LNCAP (cell line): ENCODE results near the gene MLXIP.

ENCODE experiments used
- CTCF ChIP-seq: fragments of 450-650 bp; IDR thresholded peaks from 2 replicates; pipeline ENCODE4 v1.5.1; 2017; ENCODE audit warnings: mild to moderate bottlenecking

MLXIP gene

GRCh38 chr12:122035292-122035691 is 43.3 kb upstream of the MLXIP start:
- TF ChIP-seq CTCF, result no peak

DNA sequence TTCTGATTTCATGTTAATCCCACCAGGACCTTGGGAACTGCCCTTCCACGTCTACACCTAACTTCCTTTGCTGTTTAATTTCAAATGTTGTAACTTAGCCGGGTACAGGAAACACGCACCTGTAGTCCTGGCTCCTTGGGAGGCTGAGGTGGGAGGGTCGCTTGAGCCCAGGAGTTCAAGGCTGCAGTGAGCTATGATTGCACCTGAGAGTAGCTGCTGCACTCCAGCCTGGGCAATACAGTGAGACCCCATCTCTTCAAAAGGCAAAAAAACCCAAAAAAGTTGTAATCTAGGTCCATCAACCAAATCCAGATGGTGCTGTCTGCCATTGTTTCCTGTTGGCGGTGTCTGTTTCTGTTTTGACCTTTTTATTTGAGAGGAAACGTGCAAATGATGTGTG is 42.4 kb upstream of the MLXIP start:
- TF ChIP-seq CTCF, result no peak

DNA sequence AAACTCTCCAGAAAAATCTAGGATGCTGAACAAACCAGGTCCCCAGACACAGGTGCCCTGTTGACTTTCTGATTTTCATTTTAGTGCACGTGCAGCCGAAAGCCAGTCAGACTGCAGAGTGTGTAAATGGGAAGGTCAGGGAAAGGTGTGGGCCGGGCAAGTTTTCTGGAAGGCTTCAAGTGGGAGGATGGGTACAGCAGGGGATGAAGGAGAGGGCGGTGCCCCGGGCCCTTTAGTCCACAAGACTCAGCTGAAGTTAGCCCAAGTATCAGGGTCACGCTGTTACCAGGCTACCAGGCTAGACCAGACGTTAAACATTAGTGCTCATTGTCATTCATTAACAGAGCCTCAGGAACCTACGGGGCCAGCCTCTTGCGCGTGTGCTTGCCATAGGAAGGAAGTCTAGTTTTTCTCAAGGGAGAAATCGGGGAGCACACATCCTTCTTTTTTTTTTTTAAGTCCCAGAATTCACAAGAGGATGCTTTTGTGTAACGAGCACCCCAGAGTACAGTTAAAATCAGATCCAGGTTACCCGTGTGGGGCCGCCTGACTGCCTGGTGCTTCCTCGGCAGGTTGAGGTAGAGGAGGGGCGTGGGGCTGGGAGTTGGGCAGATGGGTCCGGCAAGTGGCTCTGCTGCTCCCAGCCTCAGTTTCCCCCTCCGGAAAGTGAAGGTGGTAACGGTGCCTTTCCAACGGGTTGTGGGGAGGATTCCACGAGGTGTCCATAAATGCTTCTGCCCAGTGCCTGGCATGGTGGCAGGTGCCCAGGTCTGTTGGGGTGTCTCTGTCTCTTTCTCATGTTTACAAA is 37.8 kb upstream of the MLXIP start:
- no peak for TF ChIP-seq CTCF

DNA sequence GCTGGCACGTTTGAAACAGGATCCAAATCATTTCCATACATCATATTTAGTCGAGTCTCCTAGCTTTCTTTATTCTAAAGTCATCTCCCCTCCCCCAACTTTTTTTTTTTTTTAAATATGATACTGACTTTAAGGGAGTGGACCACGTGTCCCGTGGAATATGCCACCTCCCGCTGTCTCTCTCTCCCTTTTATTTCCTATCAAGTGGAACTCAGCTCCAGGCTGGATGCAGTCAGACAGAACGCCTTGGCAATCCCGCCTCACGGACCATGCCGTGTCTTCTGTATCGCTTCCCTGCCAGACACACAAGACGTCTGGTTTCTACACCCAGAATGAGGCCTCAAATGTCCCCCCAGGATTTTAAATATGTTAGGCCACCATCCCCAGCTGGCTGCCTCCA is 35.6 kb upstream of the MLXIP start:
- TF ChIP-seq CTCF, result no peak

DNA sequence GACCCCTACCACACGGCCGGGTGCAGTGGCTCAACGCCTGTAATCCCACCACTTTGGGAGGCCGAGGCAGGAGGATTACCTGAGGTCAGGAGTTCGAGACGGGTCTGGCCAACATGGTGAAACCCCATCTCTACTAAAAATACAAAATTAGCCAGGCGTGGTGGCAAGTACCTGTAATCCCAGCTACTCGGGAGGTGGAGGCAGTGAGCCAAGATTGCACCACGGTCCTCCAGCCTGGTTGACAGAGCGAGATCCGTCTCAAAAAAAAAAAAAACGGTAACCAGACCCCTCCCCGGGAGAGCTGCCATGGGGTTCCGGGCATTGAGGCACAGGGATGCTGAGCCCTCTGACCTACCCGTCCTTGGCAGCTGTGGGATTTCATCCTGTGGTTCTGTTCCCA is 35.1 kb upstream of the MLXIP start:
- no peak for TF ChIP-seq CTCF

GRCh38 chr12:122045262-122045661 is 33.3 kb upstream of the MLXIP start:
- TF ChIP-seq CTCF, result no peak

DNA sequence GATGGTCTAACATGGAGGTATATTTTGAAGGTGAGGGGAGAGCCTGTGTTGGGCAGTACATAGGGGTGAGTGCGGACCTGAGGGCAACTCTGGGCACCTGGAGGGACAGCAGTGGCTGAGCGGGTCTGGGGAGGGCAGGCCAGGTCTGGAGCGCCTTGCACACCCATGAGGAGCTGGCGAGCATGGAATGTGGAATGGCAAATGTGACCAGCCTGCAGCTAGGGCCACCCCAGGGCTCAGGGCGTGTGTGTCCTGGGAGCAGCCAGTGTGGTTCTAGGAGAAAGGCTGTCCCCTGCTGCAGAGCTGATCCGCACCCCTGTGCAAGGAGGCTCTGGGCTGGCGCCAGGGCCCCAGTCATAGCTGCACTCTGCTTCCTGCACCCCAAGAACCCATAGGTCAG is 32.4 kb upstream of the MLXIP start:
- TF ChIP-seq CTCF, result no peak

- TF ChIP-seq CTCF, result no peak
Observed at GRCh38 chr12:122048151-122048550, 30.4 kb upstream of the MLXIP start.
